BJ (cell line): ENCODE results near the gene RASD1. TPM values are rescaled to one million over a fixed set of nuclear protein-coding genes. Genes with fewer than 3 reads are reported as not detected.
"Not testable (repeated sequence)": the region's sequence is repeated elsewhere in the genome, so short reads cannot be mapped to it uniquely, and the experiment has no call there.

Experiments used
- CTCF ChIA-PET: fragments of 350-600 bp; formaldehyde crosslinking; extraction: SDS; loops from one replicate; lab custom pipeline; 2021; ENCODE audit warnings: antibody characterized with exemption, inconsistent platforms; lab: Yijun Ruan, JAX
- POLR2A ChIA-PET: fragments of 300-600 bp; sonication (Branson Sonifier 250); formaldehyde crosslinking; extraction: SDS; loops from one replicate; lab custom pipeline; 2021; ENCODE audit warnings: antibody characterized with exemption; lab: Charles Lee
- DNase-seq: peaks from one replicate; pipeline ENCODE4 v3.0.0-alpha.2; 2011; ENCODE audit warnings: low read depth
- H3K27me3 ChIP-seq: 2 replicates; pipeline ENCODE4 v1.6.0; 2011; ENCODE audit warnings: low read length; ENCODE audit not compliant: control insufficient read depth, insufficient read depth
- H3K36me3 ChIP-seq: 2 replicates; pipeline ENCODE4 v1.5.1; 2011; ENCODE audit warnings: low read length; ENCODE audit not compliant: control insufficient read depth, insufficient read depth
- H3K4me3 ChIP-seq: 2 replicates; pipeline ENCODE4 v1.5.1; 2011; ENCODE audit warnings: low read depth, mild to moderate bottlenecking, control low read depth, low read length
- CTCF ChIP-seq: IDR thresholded peaks from 2 replicates; pipeline ENCODE4 v1.5.1; 2011; ENCODE audit warnings: low read depth, mild to moderate bottlenecking, control low read depth, inconsistent platforms, low read length, moderate library complexity; ENCODE audit not compliant: insufficient read depth
- polyA plus RNA-seq: library from polyadenylated mRNA; depleted of rRNA; stranded (reverse); fragments of >200 nt; gene quantifications from 2 replicates; pipeline ENCODE4 v1.2.3, GENCODE V29; 2011

The RASD1 gene
- polyA plus RNA-seq, 1 experiment = 0.90 TPM

GRCh38 chr17:17457680-17458079 is 38.5 kb downstream of the RASD1 start:
- H3K36me3 ChIP-seq = no peaks in the 10 kb centered on the region
- POLR2A ChIA-PET = no interaction called here
- no peak for TF ChIP-seq CTCF
- H3K27me3 ChIP-seq = peaks cover 3% of the 10 kb centered on the region; the same call in 1 of the 2 replicates
- H3K4me3 ChIP-seq = no peak overlapping the region
- DNase-seq = no peak
- CTCF ChIA-PET = no interaction called here

- Histone ChIP-seq H3K4me3 (no peak overlapping the region), H3K36me3 (no peaks in the 10 kb centered on the region), H3K27me3 (peaks cover 3% of the 10 kb centered on the region; the same call in 1 of the 2 replicates)
- TF ChIP-seq CTCF = no peak
- POLR2A ChIA-PET = interaction anchor here (0.7 kb wide), 1 partner anchor 42 kb away, joined by 4 read pairs; no protein-coding TSS in a partner anchor
- no peak for DNase-seq
- CTCF ChIA-PET = interaction anchor here (1.2 to 1.6 kb wide), 2 partner anchors 10 kb away, joined by 3 read pairs; no protein-coding TSS in a partner anchor
These were observed 39.9 kb downstream of the RASD1 start for GRCh38 chr17:17456251-17456650.

- ChIA-PET POLR2A (no interaction called here), CTCF (interaction anchor here (1.2 to 1.6 kb wide), 2 partner anchors 9 to 11 kb away, joined by 3 read pairs; no protein-coding TSS in a partner anchor)
- TF ChIP-seq CTCF = no peak
- no peaks in the 10 kb centered on the region for H3K36me3 ChIP-seq
- no peak overlapping the region for H3K4me3 ChIP-seq
- peaks cover 3% of the 10 kb centered on the region; the same call in 1 of the 2 replicates for H3K27me3 ChIP-seq
- no peak for DNase-seq
These were observed 41.0 kb downstream of the RASD1 start for GRCh38 chr17:17455173-17455572.

DNA sequence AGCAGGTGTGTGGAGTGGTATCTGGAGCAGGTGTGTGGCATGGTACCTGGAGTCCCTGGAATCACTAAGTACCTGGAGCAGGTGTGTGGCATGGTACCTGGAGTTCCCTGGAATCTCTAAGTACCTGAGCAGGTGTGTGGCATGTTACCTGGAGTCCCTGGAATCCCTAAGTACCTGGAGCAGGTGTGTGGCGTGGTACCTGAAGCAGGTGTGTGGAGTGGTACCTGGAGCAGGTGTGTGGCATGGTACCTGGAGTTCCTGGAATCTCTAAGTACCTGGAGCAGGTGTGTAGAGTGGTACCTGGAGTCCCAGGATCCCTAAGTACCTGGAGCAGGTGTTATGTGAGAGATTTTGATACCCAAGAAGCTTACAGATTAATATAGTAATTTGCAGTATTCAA is 41.5 kb downstream of the RASD1 start:
- H3K36me3 ChIP-seq, POLR2A ChIA-PET, H3K27me3 ChIP-seq, CTCF ChIA-PET, H3K4me3 ChIP-seq, DNase-seq: not testable (repeated sequence)

- ChIA-PET CTCF (no interaction called here), POLR2A (no interaction called here)
- TF ChIP-seq CTCF = no peak
- H3K4me3 ChIP-seq = no peak overlapping the region
- H3K36me3 ChIP-seq = no peaks in the 10 kb centered on the region
- H3K27me3 ChIP-seq = peaks cover 3% of the 10 kb centered on the region; the same call in 1 of the 2 replicates
- no peak for DNase-seq
These were observed 41.9 kb downstream of the RASD1 start for GRCh38 chr17:17454276-17454675.

- Histone ChIP-seq H3K27me3 (peaks cover 3% of the 10 kb centered on the region; the same call in 1 of the 2 replicates), H3K4me3 (no peak overlapping the region), H3K36me3 (no peaks in the 10 kb centered on the region)
- TF ChIP-seq CTCF = no peak
- ChIA-PET POLR2A (no interaction called here), CTCF (no interaction called here)
- no peak for DNase-seq
These were observed 43.1 kb downstream of the RASD1 start for GRCh38 chr17:17453088-17453487.
